CD8-positive, alpha-beta memory T cell (primary cell): ENCODE data around the gene CACHD1. TPM values are rescaled to one million over a fixed set of nuclear protein-coding genes. Genes with fewer than 3 reads are reported as not detected.

Source experiments
- CTCF ChIA-PET: fragments of 350-600 bp; sonication (Branson Sonifier 250); formaldehyde crosslinking; loops from one replicate; lab custom pipeline; 2021; ENCODE audit warnings: antibody characterized with exemption; lab: Charles Lee
- POLR2A ChIA-PET: fragments of 350-600 bp; sonication (Branson Sonifier 250); formaldehyde crosslinking; loops from one replicate; lab custom pipeline; 2021; ENCODE audit warnings: antibody characterized with exemption; lab: Charles Lee
- DNase-seq, 5 donors: peaks; one replicate each; pipeline versions ENCODE4 v3.0.0 to v3.0.0-alpha.2; 2020 to 2022; ENCODE audit warnings: mixed read lengths in 1 of 5
- H3K27ac ChIP-seq: one replicate; pipeline ENCODE4 v1.7.0; 2013; ENCODE audit warnings: low read depth, mild to moderate bottlenecking, low read length, moderate library complexity
- H3K27me3 ChIP-seq: 2 replicates; pipeline ENCODE4 v1.7.0; 2013; ENCODE audit warnings: low read length, mild to moderate bottlenecking; ENCODE audit not compliant: insufficient read depth, poor library complexity, severe bottlenecking
- H3K36me3 ChIP-seq: 2 replicates; pipeline ENCODE4 v1.7.0; 2013; ENCODE audit warnings: mild to moderate bottlenecking, low read length, moderate library complexity; ENCODE audit not compliant: insufficient read depth
- H3K4me1 ChIP-seq: 2 replicates; pipeline ENCODE4 v1.7.0; 2013; ENCODE audit warnings: mild to moderate bottlenecking, low read length, moderate library complexity; ENCODE audit not compliant: insufficient read depth
- H3K4me3 ChIP-seq: 2 replicates; pipeline ENCODE4 v1.7.0; 2013; ENCODE audit warnings: mild to moderate bottlenecking, low read length
- H3K9me3 ChIP-seq: 2 replicates; pipeline ENCODE4 v1.7.0; 2013; ENCODE audit warnings: mild to moderate bottlenecking, low read length
- H3K27ac Mint-ChIP-seq, 8 donors: one replicate each; pipeline ENCODE4 v1.8.0; 2020 to 2021; ENCODE audit warnings: mixed read lengths in 8 of 8, mild to moderate bottlenecking in 6 of 8, inconsistent platforms in 3 of 8, moderate library complexity in 3 of 8
- H3K27me3 Mint-ChIP-seq, 2 donors: one replicate each; pipeline ENCODE4 v1.8.0; 2020 to 2021; ENCODE audit warnings: mixed read lengths in 2 of 2, mild to moderate bottlenecking in 1 of 2, moderate library complexity in 1 of 2
- H3K36me3 Mint-ChIP-seq, 3 donors: one replicate each; pipeline ENCODE4 v1.8.0; 2020 to 2021; ENCODE audit warnings: mixed read lengths in 3 of 3, inconsistent platforms in 1 of 3, mild to moderate bottlenecking in 1 of 3
- H3K4me1 Mint-ChIP-seq, 3 donors: one replicate each; pipeline ENCODE4 v1.8.0; 2020 to 2021; ENCODE audit warnings: mixed read lengths in 3 of 3, inconsistent platforms in 1 of 3, mild to moderate bottlenecking in 1 of 3
- H3K4me3 Mint-ChIP-seq, 7 donors: one replicate each; pipeline ENCODE4 v1.8.0; 2020 to 2021; ENCODE audit warnings: mixed read lengths in 7 of 7, mild to moderate bottlenecking in 6 of 7, moderate library complexity in 4 of 7, inconsistent platforms in 2 of 7
- H3K9me3 Mint-ChIP-seq, 5 donors: one replicate each; pipeline ENCODE4 v1.8.0; 2020 to 2022; ENCODE audit warnings: mixed read lengths in 5 of 5, mild to moderate bottlenecking in 3 of 5, moderate library complexity in 2 of 5, inconsistent platforms in 1 of 5
- polyA plus RNA-seq: library from polyadenylated mRNA; unstranded; fragments of 300-500 nt; fragmentation: Illumina TruSeq; gene quantifications from one replicate; pipeline ENCODE4 v1.2.3, GENCODE V29; 2021
- total RNA-seq, 2 experiments: library from RNA; stranded (reverse); gene quantifications; one replicate each; pipeline ENCODE4 v1.2.3, GENCODE V29; 2021

CACHD1 gene
- total and polyA plus RNA-seq, 3 experiments from 2014 or later = 0.35 TPM; not detected in 1

GRCh38 chr1:64519901-64520300, 50.0 kb downstream of the CACHD1 start:
- H3K36me3 ChIP-seq = no peaks in the 10 kb centered on the region
- ChIA-PET CTCF (no interaction called here), POLR2A (no interaction called here)
- no peak overlapping the region for H3K27ac Mint-ChIP-seq
- H3K4me1 Mint-ChIP-seq = no peaks in the 10 kb centered on the region
- DNase-seq = no peak
- no peaks in the 10 kb centered on the region for H3K36me3 Mint-ChIP-seq
- H3K27ac ChIP-seq = no peak overlapping the region
- no peaks in the 10 kb centered on the region for H3K9me3 ChIP-seq
- H3K27me3 Mint-ChIP-seq = peaks cover 1 to 11% of the 10 kb centered on the region in 2 donors
- no peaks in the 10 kb centered on the region for H3K4me1 ChIP-seq
- no peak overlapping the region for H3K4me3 ChIP-seq
- no peak overlapping the region for H3K4me3 Mint-ChIP-seq
- no peaks in the 10 kb centered on the region for H3K27me3 ChIP-seq
- H3K9me3 Mint-ChIP-seq = peaks cover 0 to 2% (median 0%) of the 10 kb centered on the region in 5 donors

DNA sequence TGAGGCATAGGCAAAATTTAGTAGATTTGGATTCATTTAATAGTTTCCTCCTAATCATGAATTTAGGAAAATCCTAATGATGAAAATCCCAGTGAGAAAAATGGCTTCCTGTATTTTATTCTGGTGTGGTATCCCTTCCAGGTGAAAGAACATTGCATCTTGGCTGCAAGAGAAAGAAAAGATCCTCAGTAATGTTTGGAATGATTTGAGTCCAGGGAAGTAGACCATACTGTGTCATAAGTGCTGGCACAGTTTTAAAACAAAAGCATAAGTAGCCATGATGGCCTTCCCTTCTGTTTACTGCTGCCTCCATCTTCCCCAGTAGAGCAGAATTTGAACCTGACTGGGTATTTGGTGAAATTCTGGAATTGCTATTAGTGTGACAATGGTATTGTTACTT, 52.8 kb downstream of the CACHD1 start:
- Histone ChIP-seq H3K4me1 (no peaks in the 10 kb centered on the region), H3K27me3 (no peaks in the 10 kb centered on the region), H3K9me3 (no peaks in the 10 kb centered on the region), H3K27ac (no peak overlapping the region), H3K36me3 (no peaks in the 10 kb centered on the region), H3K4me3 (no peak overlapping the region)
- DNase-seq = no peak
- Mint-ChIP-seq H3K9me3 (peaks cover 0 to 2% (median 0%) of the 10 kb centered on the region in 5 donors), H3K4me1 (no peaks in the 10 kb centered on the region), H3K27me3 (peaks cover 4 to 25% of the 10 kb centered on the region in 2 donors), H3K36me3 (no peaks in the 10 kb centered on the region), H3K27ac (no peak overlapping the region), H3K4me3 (no peak overlapping the region)
- POLR2A ChIA-PET = no interaction called here
- CTCF ChIA-PET = no interaction called here

DNA sequence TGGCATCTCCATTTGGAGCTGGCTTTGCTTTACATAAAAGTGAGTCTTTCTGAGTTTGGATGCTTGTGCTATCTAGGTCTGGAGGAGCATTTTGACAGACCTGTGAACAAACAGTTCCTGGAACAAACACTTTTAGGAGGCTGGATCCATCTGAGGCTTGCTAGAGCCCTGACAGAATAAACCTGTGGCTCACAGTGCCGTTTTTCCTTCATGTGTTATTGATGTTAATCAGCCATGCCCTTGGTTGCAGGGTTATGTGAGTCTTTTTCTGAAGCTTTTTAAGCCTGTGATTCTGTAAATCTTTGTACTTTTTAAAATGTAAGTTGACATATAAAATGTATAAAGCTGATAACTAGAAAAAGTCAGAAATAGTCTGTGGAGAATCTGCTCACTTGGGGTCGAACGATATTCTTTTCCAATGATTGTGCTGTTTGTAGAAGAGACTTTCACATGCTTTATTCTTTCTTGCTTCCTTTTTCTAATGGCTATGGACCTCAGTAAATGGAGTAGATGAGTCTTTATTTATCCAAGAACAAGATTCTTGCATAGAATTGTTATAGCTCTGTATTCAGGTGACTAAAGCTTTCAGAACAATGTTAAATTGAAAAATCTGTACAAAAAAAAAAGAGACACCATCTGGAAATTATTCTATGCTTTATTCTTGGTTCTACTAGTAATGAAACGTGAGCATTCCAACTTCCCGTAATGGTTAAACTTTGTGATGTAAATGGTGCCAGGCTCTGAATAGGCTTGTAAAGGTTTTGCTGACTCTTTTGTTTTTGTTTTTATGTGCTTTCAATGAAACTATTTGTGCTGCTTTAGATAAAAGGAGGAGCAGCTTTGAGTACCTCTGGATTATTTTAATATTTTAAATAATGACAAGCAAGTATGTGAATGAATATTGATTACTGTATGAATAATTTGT, 53.7 kb downstream of the CACHD1 start:
- H3K9me3 ChIP-seq = no peaks in the 10 kb centered on the region
- no peak overlapping the region for H3K27ac ChIP-seq
- H3K4me1 ChIP-seq = no peaks in the 10 kb centered on the region

GRCh38 chr1:64524614-64525013, 54.7 kb downstream of the CACHD1 start:
- Mint-ChIP-seq H3K27me3 (peaks cover 4 to 28% of the 10 kb centered on the region in 2 donors), H3K36me3 (no peaks in the 10 kb centered on the region), H3K4me1 (no peaks in the 10 kb centered on the region), H3K4me3 (no peak overlapping the region), H3K9me3 (peaks cover 0 to 2% (median 0%) of the 10 kb centered on the region in 5 donors), H3K27ac (no peak overlapping the region)
- no peak overlapping the region for H3K4me3 ChIP-seq
- H3K9me3 ChIP-seq = no peaks in the 10 kb centered on the region
- DNase-seq = no peak
- H3K27me3 ChIP-seq = no peaks in the 10 kb centered on the region
- ChIA-PET POLR2A (no interaction called here), CTCF (no interaction called here)
- no peak overlapping the region for H3K27ac ChIP-seq
- H3K4me1 ChIP-seq = no peaks in the 10 kb centered on the region
- no peaks in the 10 kb centered on the region for H3K36me3 ChIP-seq

More for the DNA sequence above, 53.7 kb downstream of the CACHD1 start:
- ChIA-PET POLR2A (no interaction called here), CTCF (interaction anchor here (1.2 kb wide), 1 partner anchor 10 kb away, joined by 3 read pairs; no protein-coding TSS in a partner anchor)
- no peak for DNase-seq
- Mint-ChIP-seq H3K27me3 (peaks cover 4 to 25% of the 10 kb centered on the region in 2 donors), H3K9me3 (peaks cover 0 to 2% (median 0%) of the 10 kb centered on the region in 5 donors), H3K36me3 (no peaks in the 10 kb centered on the region), H3K4me3 (no peak overlapping the region), H3K27ac (no peak overlapping the region), H3K4me1 (no peaks in the 10 kb centered on the region)
- H3K27me3 ChIP-seq = no peaks in the 10 kb centered on the region
- no peak overlapping the region for H3K4me3 ChIP-seq
- H3K36me3 ChIP-seq = no peaks in the 10 kb centered on the region

DNA sequence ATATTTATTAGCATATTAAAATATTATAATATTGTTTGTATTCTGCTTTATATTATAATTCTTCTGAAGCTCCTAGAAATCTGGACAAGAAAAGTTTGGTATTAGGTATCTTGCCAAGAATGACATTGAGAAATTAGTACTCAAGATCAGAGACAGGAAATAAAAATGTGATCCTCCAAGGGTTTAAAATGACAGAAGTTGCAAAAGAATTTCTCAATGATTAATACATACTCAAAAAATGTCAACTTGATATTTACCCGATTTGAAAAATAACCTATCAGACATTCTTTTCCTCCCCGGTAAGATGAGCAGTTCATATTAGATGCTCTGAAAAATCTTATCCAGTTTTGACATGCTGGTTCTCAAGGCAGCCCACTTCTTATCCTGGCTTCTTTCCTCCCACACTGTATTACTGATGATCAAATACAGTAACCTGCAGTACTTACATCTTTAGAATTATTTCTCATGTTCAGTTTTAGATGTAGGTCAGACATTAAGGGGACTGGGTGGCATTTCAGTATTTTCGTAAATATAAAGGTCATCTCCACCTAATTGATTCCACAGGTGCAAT, 55.3 kb downstream of the CACHD1 start:
- Histone ChIP-seq H3K9me3 (no peaks in the 10 kb centered on the region), H3K4me3 (no peak overlapping the region), H3K36me3 (no peaks in the 10 kb centered on the region), H3K27me3 (no peaks in the 10 kb centered on the region), H3K27ac (no peak overlapping the region), H3K4me1 (no peaks in the 10 kb centered on the region)
- no peak for DNase-seq
- Mint-ChIP-seq H3K36me3 (no peaks in the 10 kb centered on the region), H3K27me3 (peaks cover 5 to 34% of the 10 kb centered on the region in 2 donors), H3K9me3 (peaks cover 0 to 2% (median 0%) of the 10 kb centered on the region in 5 donors), H3K4me3 (no peak overlapping the region), H3K4me1 (no peaks in the 10 kb centered on the region), H3K27ac (no peak overlapping the region)
- ChIA-PET POLR2A (no interaction called here), CTCF (no interaction called here)

- Histone ChIP-seq H3K4me1 (no peaks in the 10 kb centered on the region), H3K27ac (no peak overlapping the region), H3K4me3 (no peak overlapping the region), H3K27me3 (no peaks in the 10 kb centered on the region), H3K36me3 (no peaks in the 10 kb centered on the region), H3K9me3 (no peaks in the 10 kb centered on the region)
- no peak overlapping the region for H3K27ac Mint-ChIP-seq
- peaks cover 0 to 2% (median 0%) of the 10 kb centered on the region in 5 donors for H3K9me3 Mint-ChIP-seq
- CTCF ChIA-PET = no interaction called here
- H3K27me3 Mint-ChIP-seq = peaks cover 5 to 35% of the 10 kb centered on the region in 2 donors
- DNase-seq = no peak
- POLR2A ChIA-PET = no interaction called here
- H3K36me3 Mint-ChIP-seq = no peaks in the 10 kb centered on the region
- no peaks in the 10 kb centered on the region for H3K4me1 Mint-ChIP-seq
- H3K4me3 Mint-ChIP-seq = no peak overlapping the region
Observed at GRCh38 chr1:64526312-64526711, 56.4 kb downstream of the CACHD1 start.

- POLR2A ChIA-PET = no interaction called here
- H3K4me3 Mint-ChIP-seq = no peak overlapping the region
Observed at GRCh38 chr1:64527165-64527564, 57.2 kb downstream of the CACHD1 start.

DNA sequence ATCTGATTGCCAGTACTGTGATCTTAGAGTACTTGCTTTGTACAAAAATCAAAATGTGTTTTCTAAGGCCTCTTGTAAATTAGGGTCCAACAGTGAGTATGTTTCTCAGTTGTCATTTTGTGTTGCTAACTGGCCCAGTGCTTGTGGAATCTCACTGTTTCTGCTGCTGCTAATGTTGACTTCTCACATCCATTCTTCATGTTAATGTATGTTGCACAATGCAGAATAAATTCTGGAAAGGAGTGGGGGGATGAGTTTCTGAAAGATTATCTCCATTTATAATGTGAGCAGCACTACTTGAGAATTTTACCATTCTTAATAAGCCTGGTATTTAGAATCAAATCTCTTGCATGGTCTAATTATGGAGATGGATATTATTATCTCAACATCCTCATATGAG, 57.9 kb downstream of the CACHD1 start:
- Mint-ChIP-seq H3K36me3 (no peaks in the 10 kb centered on the region), H3K4me3 (no peak overlapping the region), H3K9me3 (peaks cover 0 to 4% (median 0%) of the 10 kb centered on the region in 5 donors), H3K27ac (no peak overlapping the region), H3K27me3 (peaks cover 5 to 32% of the 10 kb centered on the region in 2 donors), H3K4me1 (no peaks in the 10 kb centered on the region)
- Histone ChIP-seq H3K9me3 (no peaks in the 10 kb centered on the region), H3K4me3 (no peak overlapping the region), H3K27ac (no peak overlapping the region), H3K4me1 (no peaks in the 10 kb centered on the region), H3K36me3 (no peaks in the 10 kb centered on the region), H3K27me3 (no peaks in the 10 kb centered on the region)
- CTCF ChIA-PET = no interaction called here
- POLR2A ChIA-PET = no interaction called here
- DNase-seq = no peak

More at GRCh38 chr1:64527165-64527564, 57.2 kb downstream of the CACHD1 start:
- Histone ChIP-seq H3K4me1 (no peaks in the 10 kb centered on the region), H3K27me3 (no peaks in the 10 kb centered on the region), H3K9me3 (no peaks in the 10 kb centered on the region), H3K4me3 (no peak overlapping the region), H3K27ac (no peak overlapping the region), H3K36me3 (no peaks in the 10 kb centered on the region)
- DNase-seq = peak in 1 of 5 donors; percentile 43
- peaks cover 5 to 35% of the 10 kb centered on the region in 2 donors for H3K27me3 Mint-ChIP-seq
- CTCF ChIA-PET = no interaction called here
- H3K9me3 Mint-ChIP-seq = peaks cover 0 to 3% (median 0%) of the 10 kb centered on the region in 5 donors
- no peaks in the 10 kb centered on the region for H3K36me3 Mint-ChIP-seq
- H3K27ac Mint-ChIP-seq = no peak overlapping the region
- H3K4me1 Mint-ChIP-seq = no peaks in the 10 kb centered on the region
